Activated naive CD8-positive, alpha-beta T cell (primary cell): ENCODE results near the gene NOP58.

Source experiments
- H3K27ac Mint-ChIP-seq: one replicate; pipeline ENCODE4 v1.8.0; 2021; ENCODE audit warnings: mixed read lengths
- H3K27me3 Mint-ChIP-seq: one replicate; pipeline ENCODE4 v1.8.0; 2021; ENCODE audit warnings: mixed read lengths
- H3K36me3 Mint-ChIP-seq: one replicate; pipeline ENCODE4 v1.8.0; 2021; ENCODE audit warnings: mixed read lengths
- H3K4me1 Mint-ChIP-seq: one replicate; pipeline ENCODE4 v1.8.0; 2021; ENCODE audit warnings: low read depth, mixed read lengths
- H3K4me3 Mint-ChIP-seq: one replicate; pipeline ENCODE4 v1.8.0; 2021; ENCODE audit warnings: mild to moderate bottlenecking, mixed read lengths
- H3K9me3 Mint-ChIP-seq: one replicate; pipeline ENCODE4 v1.8.0; 2021; ENCODE audit warnings: low read depth, mixed read lengths

The NOP58 gene

DNA sequence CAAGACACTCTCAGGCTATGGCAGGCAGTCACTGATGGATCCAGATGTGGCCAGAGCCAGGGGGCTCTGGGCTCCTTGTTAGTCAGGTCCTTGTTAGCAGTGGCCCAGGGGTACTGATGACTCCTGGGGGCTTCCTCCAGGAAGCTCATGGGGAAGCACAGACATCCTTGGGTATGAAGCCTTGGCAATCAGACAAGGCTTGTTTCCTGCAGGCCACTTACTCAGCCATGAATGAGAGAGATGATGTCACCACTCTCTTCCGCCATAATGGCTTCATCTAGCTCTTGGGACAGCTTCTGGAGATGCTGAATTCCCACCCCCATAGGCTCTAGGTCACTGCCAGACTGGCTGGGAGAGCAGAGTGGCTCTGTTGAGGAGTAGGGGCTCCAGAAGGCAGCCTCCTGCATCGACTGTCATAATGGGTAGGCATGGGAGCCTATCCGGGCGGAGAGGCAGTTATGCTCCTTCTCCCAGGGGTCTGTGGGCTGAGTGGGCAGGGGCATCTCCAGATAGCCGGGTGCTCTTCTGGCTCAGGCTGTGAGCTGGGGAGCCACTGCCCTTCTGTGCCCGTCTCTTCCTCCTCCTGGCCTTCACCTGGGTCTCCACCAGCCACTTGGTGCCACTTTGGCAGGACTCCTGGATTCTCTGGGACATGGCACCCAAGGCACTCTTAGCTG lies 70.4 kb downstream of the NOP58 start:
- Mint-ChIP-seq H3K27ac (no peak overlapping the region), H3K4me1 (no peaks in the 10 kb centered on the region), H3K27me3 (no peaks in the 10 kb centered on the region), H3K9me3 (no peaks in the 10 kb centered on the region), H3K4me3 (no peak overlapping the region), H3K36me3 (peaks cover 2% of the 10 kb centered on the region)

DNA sequence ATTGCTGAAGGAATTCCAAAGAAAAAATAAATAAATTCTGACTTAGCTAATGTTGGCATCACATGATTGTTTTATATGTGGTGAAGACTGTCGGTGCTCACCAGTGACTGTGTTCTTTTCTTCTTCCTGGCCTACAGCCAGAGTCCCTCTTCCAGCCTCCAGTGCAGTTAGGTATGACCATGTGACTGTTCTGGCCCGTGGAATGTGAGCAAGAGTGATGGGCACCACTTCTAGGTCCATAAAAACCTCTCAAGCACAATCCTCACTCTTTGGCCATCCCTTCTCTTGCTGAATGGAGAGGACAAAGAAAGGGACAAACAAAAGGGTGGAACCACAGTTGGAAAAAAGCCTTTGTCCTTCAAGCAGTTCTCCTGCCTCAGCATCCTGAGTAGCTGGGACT lies 71.6 kb downstream of the NOP58 start:
- no peak overlapping the region for H3K27ac Mint-ChIP-seq
- peaks cover 2% of the 10 kb centered on the region for H3K36me3 Mint-ChIP-seq
- H3K4me1 Mint-ChIP-seq = no peaks in the 10 kb centered on the region
- H3K27me3 Mint-ChIP-seq = no peaks in the 10 kb centered on the region
- H3K4me3 Mint-ChIP-seq = no peak overlapping the region
- no peaks in the 10 kb centered on the region for H3K9me3 Mint-ChIP-seq

DNA sequence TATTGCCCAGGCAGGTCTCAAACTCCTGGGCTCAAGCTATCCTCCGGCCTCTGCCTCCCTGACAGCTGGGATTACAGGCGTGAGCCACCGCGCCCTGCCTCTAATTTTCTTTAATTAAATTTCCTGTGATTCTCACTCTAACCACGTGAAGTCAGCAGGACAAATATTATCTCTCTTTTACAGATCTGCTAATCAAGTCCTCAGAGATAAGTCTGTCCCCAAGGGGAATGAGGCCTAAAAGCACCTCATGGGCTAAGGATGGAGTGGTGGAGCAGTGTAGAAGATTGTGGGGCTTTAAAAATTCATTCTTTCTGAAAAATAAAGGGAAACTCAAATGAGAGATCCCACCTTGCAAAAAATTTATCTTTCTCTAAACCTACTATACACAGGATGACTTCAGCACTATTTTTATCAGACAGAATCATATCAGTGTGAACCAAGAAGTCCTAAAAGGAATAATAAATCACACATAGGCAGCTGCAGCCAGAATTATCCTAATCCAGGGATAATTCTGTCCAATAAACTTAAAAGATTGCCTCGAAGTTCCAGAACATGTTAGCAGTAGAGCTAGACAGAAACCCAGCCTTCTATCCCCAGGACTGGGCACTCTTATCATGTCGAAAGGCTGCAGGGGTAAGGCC lies 72.3 kb downstream of the NOP58 start:
- no peaks in the 10 kb centered on the region for H3K27me3 Mint-ChIP-seq
- no peak overlapping the region for H3K4me3 Mint-ChIP-seq
- no peak overlapping the region for H3K27ac Mint-ChIP-seq
- H3K36me3 Mint-ChIP-seq = peaks cover 2% of the 10 kb centered on the region
- no peaks in the 10 kb centered on the region for H3K9me3 Mint-ChIP-seq
- no peaks in the 10 kb centered on the region for H3K4me1 Mint-ChIP-seq

DNA sequence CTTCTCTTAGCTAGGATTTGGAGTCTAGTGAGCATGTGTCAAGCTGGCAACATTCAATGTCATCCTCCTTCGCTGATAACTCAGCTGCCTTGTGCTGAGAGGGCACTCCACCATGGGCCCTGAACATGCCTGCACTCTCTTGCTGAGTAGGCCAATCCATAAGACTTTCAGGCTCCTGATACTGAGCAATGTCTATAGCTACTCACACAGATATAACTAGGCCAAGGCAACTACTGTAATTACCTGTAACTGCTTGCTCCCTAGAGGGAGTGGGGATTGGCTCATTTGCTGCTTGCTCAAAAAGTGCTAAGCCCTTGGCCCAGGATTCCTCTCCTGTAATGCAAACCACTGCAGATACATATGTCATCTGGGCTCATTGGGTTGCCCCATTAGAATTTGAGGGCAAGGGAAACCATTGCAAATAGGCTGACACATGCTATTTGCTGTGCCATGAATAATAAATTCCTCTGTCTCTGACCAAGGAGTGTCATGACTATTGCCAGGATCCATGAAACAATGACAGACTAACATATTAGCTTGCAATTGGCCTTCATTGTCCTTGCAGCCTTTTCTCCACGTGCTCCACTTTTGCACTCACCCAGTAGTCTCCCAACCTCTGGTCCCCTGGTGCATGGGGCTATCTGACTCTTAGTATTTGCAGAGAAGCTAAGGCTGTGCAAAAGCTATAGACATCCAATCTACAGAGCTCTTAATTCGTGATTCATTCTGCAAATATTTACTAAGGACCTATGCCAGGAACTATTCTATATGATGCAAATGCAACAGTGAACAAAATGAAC lies 73.7 kb downstream of the NOP58 start:
- no peaks in the 10 kb centered on the region for H3K9me3 Mint-ChIP-seq
- H3K4me3 Mint-ChIP-seq = no peak overlapping the region
- H3K27me3 Mint-ChIP-seq = no peaks in the 10 kb centered on the region
- H3K36me3 Mint-ChIP-seq = peaks cover 5% of the 10 kb centered on the region
- H3K4me1 Mint-ChIP-seq = no peaks in the 10 kb centered on the region
- no peak overlapping the region for H3K27ac Mint-ChIP-seq

DNA sequence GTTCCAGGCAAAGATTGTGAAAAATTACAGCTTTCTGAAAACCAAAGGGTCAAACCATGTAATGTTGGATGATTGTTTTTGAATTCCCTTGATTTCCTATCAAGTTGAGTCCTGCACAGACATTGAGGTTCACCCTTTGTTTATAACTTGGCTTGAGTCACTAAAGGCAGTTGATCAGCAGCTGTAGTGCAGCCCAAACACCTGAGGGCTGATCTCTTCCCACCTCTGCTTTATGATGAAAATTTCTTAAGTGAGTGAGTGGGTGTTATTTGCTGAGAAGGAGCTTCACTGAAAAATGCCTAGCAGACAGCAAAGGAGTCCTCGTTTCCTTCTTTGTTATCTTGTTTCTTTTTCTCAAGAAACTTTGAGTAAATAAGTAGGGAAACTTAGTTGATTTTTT lies 78.6 kb downstream of the NOP58 start:
- no peaks in the 10 kb centered on the region for H3K27me3 Mint-ChIP-seq
- no peaks in the 10 kb centered on the region for H3K9me3 Mint-ChIP-seq
- H3K27ac Mint-ChIP-seq = no peak overlapping the region
- no peak overlapping the region for H3K4me3 Mint-ChIP-seq
- H3K4me1 Mint-ChIP-seq = no peaks in the 10 kb centered on the region
- peaks cover 5% of the 10 kb centered on the region for H3K36me3 Mint-ChIP-seq

DNA sequence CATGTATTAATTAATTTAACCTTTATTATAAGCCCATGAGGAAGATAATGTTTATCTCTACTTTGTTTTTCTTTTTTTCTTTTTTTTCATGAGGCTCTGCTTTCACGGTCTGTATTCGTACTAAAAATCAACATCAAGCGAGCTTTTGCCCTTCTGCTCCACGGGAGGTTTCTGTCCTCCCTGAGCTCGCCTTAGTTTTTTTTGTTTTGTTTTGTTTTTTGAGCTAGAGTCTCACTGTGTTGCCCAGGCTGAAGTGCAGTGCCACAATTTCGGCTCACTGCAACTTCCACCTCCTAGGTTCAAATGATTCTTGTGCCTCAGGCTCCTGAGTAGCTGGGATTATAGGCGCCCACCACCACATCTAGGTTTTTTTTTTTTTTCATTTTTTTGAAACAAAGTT lies 80.6 kb downstream of the NOP58 start:
- Mint-ChIP-seq H3K4me3 (no peak overlapping the region), H3K27ac (no peak overlapping the region), H3K27me3 (no peaks in the 10 kb centered on the region), H3K4me1 (no peaks in the 10 kb centered on the region), H3K9me3 (no peaks in the 10 kb centered on the region), H3K36me3 (peaks cover 5% of the 10 kb centered on the region)
